ENCODE results near the gene SLU7. TPM values are rescaled to one million over a fixed set of nuclear protein-coding genes. Genes with fewer than 3 reads are reported as not detected.

Gene SLU7
- polyA plus RNA-seq, 1 experiment, result 12.5 TPM

DNA sequence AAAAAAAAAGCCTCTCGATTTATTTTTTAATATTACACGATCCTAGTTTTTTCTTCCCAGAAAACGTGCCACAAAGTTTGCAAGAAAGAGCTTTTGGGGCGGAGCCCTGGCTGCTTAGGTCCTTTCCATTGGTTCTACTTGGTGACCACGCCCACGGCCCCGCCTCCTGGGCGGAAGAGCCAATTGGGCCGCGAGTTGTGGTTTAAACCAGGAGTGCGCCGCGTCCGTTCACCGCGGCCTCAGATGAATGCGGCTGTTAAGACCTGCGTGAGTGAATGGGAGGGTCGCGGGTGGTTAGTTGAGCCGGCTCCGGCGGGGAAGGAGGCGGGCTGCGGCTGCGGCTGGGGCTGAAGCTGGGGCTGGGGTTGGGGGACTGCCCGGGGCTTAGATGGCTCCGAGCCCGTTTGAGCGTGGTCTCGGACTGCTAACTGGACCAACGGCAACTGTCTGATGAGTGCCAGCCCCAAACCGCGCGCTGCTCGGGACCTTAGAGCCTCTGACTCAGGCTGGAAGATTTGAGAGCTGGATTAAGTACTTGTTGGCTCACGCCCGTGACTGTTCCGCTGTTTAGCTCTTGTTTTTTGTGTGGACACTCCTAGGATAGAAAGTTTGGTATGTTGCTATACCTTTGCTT is 2.9 kb upstream of the SLU7 start, which contains the start of gene PTTG1:
TSS of gene PTTG1 (plus strand) at position 231 of the 634 bp plus-strand sequence. CDS start 458 bp downstream, outside the sequence.
- Histone ChIP-seq H3K4me3 (ENCODE audit: low read depth, low read length) (peak within 1 kb of the TSS; percentile 68), H3K36me3 (ENCODE audit: control insufficient read depth, insufficient read depth, low read length) (0 out of 2 replicates have a peak, but pooled peaks cover 2% of the 10 kb centered on the region), H3K27me3 (ENCODE audit: control insufficient read depth, insufficient read depth, low read length) (no peaks in the 10 kb centered on the region)
- CTCF ChIA-PET, result interaction anchor here (0.9 to 9.8 kb wide), 3 partner anchors 10 to 18 kb away, joined by 3 to 108 read pairs (median 3); no protein-coding TSS in a partner anchor
- TF ChIP-seq, protein P1, sequence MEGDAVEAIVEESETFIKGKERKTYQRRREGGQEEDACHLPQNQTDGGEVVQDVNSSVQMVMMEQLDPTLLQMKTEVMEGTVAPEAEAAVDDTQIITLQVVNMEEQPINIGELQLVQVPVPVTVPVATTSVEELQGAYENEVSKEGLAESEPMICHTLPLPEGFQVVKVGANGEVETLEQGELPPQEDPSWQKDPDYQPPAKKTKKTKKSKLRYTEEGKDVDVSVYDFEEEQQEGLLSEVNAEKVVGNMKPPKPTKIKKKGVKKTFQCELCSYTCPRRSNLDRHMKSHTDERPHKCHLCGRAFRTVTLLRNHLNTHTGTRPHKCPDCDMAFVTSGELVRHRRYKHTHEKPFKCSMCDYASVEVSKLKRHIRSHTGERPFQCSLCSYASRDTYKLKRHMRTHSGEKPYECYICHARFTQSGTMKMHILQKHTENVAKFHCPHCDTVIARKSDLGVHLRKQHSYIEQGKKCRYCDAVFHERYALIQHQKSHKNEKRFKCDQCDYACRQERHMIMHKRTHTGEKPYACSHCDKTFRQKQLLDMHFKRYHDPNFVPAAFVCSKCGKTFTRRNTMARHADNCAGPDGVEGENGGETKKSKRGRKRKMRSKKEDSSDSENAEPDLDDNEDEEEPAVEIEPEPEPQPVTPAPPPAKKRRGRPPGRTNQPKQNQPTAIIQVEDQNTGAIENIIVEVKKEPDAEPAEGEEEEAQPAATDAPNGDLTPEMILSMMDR (IDR thresholded peaks at IDR 0.05; ENCODE audit: insufficient read depth, low read depth, low read length), result no peak
- peak; percentile 83 for DNase-seq (ENCODE audit: low read depth)
- POLR2A ChIA-PET, result interaction anchor here (0.6 to 0.7 kb wide), 4 partner anchors 22 to 1457 kb away, joined by 3 to 6 read pairs (median 4); partner anchors contain the start of gene FAM200C

DNA sequence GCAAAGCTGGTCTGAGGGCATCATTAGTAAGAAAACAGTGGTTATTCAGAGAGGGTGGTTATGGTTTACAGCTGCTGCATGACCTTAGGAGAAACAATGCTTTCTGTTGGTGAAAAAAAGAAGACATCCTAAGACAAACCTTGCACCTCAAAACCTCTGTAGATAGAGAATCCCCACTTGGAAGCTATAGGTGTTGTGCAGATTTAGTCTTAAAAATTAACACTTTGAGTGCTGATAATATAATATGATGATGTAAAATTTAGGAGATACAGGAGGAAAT is 1.4 kb upstream of the SLU7 start:
- POLR2A ChIA-PET, result no interaction called here
- Histone ChIP-seq H3K27me3 (ENCODE audit: control insufficient read depth, insufficient read depth, low read length) (no peaks in the 10 kb centered on the region), H3K4me3 (ENCODE audit: low read depth, low read length) (no peak overlapping the region), H3K36me3 (ENCODE audit: control insufficient read depth, insufficient read depth, low read length) (0 out of 2 replicates have a peak, but pooled peaks cover 2% of the 10 kb centered on the region)
- CTCF ChIA-PET, result interaction anchor here (3.2 kb wide), 1 partner anchor 18 kb away, joined by 13 read pairs; no protein-coding TSS in a partner anchor
- DNase-seq (ENCODE audit: low read depth), result no peak
- TF ChIP-seq, protein P1 (IDR thresholded peaks at IDR 0.05; ENCODE audit: insufficient read depth, low read depth, low read length), result no peak

DNA sequence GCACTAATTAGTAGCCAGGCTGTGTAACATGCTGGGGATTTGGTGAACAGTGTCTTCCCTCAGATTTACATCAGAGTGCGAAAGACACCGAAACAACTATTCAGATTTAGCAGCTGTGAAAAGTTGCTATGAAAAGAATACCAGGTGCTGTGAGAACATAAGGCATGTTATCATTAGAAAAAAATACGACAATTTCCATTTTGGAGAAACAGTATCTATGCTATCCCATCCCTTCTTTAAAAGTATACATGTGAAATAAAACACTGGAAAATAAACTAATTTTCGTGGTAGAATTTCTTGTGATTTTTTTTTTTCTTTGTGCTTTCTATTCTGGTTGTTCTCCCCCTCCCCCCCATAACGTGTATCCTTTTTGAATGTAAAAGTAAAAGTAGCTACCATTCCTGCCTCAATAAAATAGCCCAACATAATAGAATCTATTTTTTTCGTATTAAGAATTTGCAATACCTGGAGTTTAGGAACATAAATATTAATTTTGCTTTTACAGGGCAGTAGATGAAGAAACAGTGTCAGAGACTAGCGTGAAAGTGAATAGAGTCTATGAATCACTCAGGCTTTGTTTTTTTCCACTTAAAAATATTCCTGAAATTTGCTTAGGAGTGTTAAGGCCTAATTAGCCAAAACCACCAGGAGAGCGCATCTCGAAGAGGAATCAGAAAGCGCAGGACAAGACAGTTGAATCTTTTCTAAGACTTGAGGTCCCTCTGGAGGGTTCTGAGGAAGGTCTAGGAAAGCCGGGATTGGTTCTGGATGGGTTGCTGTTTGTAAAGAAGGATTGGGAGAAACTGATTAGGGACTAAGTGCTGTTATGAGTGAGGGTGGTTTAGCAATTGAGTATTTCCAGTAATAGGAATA is 813 bp upstream of the SLU7 start:
- ChIA-PET POLR2A (interaction anchor here (1.3 kb wide), 1 partner anchor 19 kb away, joined by 11 read pairs; the partner anchor contains the start of gene FAM200C), CTCF (interaction anchor here (3.2 kb wide), 1 partner anchor 19 kb away, joined by 13 read pairs; no protein-coding TSS in a partner anchor)
- TF ChIP-seq, protein P1 (IDR thresholded peaks at IDR 0.05; ENCODE audit: insufficient read depth, low read depth, low read length), result no peak
- no peaks in the 10 kb centered on the region for H3K27me3 ChIP-seq (ENCODE audit: control insufficient read depth, insufficient read depth, low read length)
- 0 out of 2 replicates have a peak, but pooled peaks cover 2% of the 10 kb centered on the region for H3K36me3 ChIP-seq (ENCODE audit: control insufficient read depth, insufficient read depth, low read length)
- DNase-seq (ENCODE audit: low read depth), result no peak
- H3K4me3 ChIP-seq (ENCODE audit: low read depth, low read length), result peak overlapping the region; percentile 91

DNA sequence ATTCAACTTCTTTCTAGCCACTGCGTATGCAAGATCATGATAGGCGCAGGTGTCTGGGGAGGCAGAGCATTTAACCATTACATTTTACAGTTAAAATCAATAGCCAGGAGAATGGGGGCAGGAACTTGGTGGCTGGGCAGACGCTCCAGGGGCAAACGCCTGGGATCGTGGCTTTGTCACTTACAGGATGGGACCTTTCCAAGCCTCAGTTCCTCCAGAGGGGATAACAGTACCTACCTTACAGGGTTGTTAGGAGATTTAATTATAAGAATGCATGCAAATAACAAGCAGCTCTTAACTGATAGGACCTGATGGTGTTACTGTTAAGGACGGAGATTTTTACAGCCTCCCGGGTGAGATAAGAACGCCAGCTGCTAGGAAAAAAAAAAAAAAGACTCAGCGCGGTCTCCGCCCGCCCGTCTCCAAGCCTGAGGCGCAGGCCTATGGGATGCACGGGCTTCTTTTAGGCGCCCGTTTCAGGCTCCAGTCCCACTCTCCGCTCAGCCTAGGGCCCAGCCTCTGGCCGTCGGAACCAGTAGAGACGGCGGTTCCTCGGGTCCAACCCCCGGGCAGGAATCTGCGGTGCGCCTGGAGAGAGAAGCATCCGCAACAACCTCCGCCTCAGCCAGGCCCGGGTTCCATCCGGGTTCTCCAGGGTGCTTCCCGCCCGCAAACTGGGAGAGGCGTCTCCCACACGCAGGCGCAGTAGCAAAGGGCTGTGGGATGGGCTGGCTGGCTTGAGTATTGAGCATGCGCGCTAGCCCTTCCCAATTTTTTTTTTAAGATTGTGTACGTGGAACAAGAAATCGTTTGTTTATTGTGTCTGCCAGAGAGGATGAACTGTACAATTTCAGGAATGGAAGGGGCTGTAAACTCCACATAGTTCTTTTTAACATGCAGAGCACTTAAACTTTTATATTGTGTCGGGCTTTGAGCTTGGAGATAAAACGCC is 19.2 kb downstream of the SLU7 start, which contains the start of gene FAM200C:
TSS of gene FAM200C (minus strand) at position 653 of the 952 bp plus-strand sequence. CDS start 4,564 bp downstream, outside the sequence.
- CTCF ChIA-PET, result no interaction called here

More for the DNA sequence above, 19.2 kb downstream of the SLU7 start, which contains the start of gene FAM200C:
- TF ChIP-seq, protein P1 (IDR thresholded peaks at IDR 0.05; ENCODE audit: insufficient read depth, low read depth, low read length), result no peak
- Histone ChIP-seq H3K4me3 (ENCODE audit: low read depth, low read length) (peak within 1 kb of the TSS; percentile 70), H3K27me3 (ENCODE audit: control insufficient read depth, insufficient read depth, low read length) (no peaks in the 10 kb centered on the region), H3K36me3 (ENCODE audit: control insufficient read depth, insufficient read depth, low read length) (peaks cover 4% of the 10 kb centered on the region; the same call in 1 of the 2 replicates)
- peak; percentile 71 for DNase-seq (ENCODE audit: low read depth)
- POLR2A ChIA-PET, result interaction anchor here (0.6 to 1.3 kb wide), 4 partner anchors 19 to 592 kb away, joined by 3 to 11 read pairs (median 4); partner anchors contain the start of genes PTTG1 and SLU7

Measured in BJ (cell line).